Measurements from ENCODE around the gene EPHA7.

DNA sequence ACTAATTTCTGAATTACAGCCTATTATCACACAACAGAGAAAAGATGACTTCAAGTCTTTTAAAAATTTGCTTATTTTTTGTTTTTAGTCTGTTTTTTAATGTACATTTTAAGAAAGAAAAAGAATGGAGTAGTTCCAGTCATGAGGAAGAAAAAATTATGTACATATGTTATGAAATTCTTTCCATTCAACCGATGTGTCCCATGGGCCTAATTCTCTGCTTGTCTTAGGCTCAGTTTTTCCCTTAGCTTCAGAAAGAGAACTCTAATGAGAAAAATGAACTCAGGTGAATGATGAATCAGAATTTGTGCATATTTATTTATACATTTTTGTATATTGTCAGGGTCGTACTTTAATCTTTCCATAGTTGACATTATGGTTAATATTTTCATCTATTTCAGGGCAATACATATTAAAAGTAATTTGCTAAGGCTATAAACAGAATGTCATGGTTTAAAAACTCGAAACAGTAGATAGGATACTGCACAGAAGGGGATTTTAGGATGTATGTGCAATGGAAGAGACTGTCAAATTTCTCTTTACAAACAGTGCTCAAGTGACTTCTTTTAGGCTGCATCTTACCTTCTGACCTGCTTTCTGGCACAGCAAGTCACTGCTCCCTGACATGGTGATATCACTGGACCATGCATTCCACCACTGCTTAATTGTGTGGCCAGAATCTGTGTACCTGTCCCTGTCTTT, 153.1 kb downstream of the EPHA7 start:
- no peak for TF ChIP-seq CTCF (IDR thresholded peaks at IDR 0.05)
- no peak for TF ChIP-seq ZFX (IDR thresholded peaks at IDR 0.05; ENCODE audit: borderline replicate concordance)
